GM20431 (cell line): ENCODE data around the gene PRSS21.

Experiments
- in situ Hi-C: fragments of 300-500 bp; cut with MseI, MboI; formaldehyde crosslinking; loops from one replicate; pipeline ENCODE4 v1.15.0; 2020; ENCODE audit warnings: low sequenced_read_pairs; ENCODE audit not compliant: unreplicated experiment

The PRSS21 gene

GRCh38 chr16:2821487-2822157 lies 4.6 kb downstream of the PRSS21 start:
- in situ Hi-C loops, result no loop called here

GRCh38 chr16:2822158-2822495 lies 5.1 kb downstream of the PRSS21 start:
- in situ Hi-C loops, result no loop called here

GRCh38 chr16:2822496-2822895 lies 5.5 kb downstream of the PRSS21 start:
- in situ Hi-C loops, result no loop called here

GRCh38 chr16:2824626-2825025 lies 7.6 kb downstream of the PRSS21 start:
- in situ Hi-C loops, result no loop called here

GRCh38 chr16:2825049-2825742 lies 8.2 kb downstream of the PRSS21 start:
- in situ Hi-C loops, result no loop called here

- in situ Hi-C loops, result no loop called here
Measured at GRCh38 chr16:2825906-2826305, 8.9 kb downstream of the PRSS21 start.

- in situ Hi-C loops, result no loop called here
Measured at GRCh38 chr16:2826591-2827373, 9.7 kb downstream of the PRSS21 start.

GRCh38 chr16:2827374-2827791 lies 10.3 kb downstream of the PRSS21 start:
- in situ Hi-C loops, result no loop called here

GRCh38 chr16:2827831-2828520 lies 10.9 kb downstream of the PRSS21 start:
- in situ Hi-C loops, result no loop called here

GRCh38 chr16:2828521-2828840 lies 11.4 kb downstream of the PRSS21 start:
- in situ Hi-C loops, result no loop called here

- in situ Hi-C loops, result no loop called here
Measured at GRCh38 chr16:2828876-2829430, 11.9 kb downstream of the PRSS21 start.

GRCh38 chr16:2829501-2830354 lies 12.7 kb downstream of the PRSS21 start, which contains the start of gene ZG16B:
TSS of gene ZG16B (plus strand) at chr16:2830303. CDS start at chr16:2830442, 139 bp downstream.
- in situ Hi-C loops, result no loop called here

GRCh38 chr16:2830355-2830695 lies 13.3 kb downstream of the PRSS21 start:
- in situ Hi-C loops, result no loop called here

GRCh38 chr16:2831203-2831602 lies 14.2 kb downstream of the PRSS21 start:
- in situ Hi-C loops, result no loop called here

GRCh38 chr16:2833776-2834175 lies 16.7 kb downstream of the PRSS21 start:
- in situ Hi-C loops, result no loop called here

- in situ Hi-C loops, result no loop called here
Measured at GRCh38 chr16:2834968-2835367, 17.9 kb downstream of the PRSS21 start.

- in situ Hi-C loops, result no loop called here
Measured at GRCh38 chr16:2835638-2836493, 18.8 kb downstream of the PRSS21 start.

GRCh38 chr16:2836646-2837508 lies 19.8 kb downstream of the PRSS21 start:
- in situ Hi-C loops, result no loop called here
